OCI-LY7 (cell line): ENCODE results near the gene NTM.

Experiments used
- EZH2phosphoT487 ChIP-seq: fragments of 200-600 bp; sonication (generic); IDR thresholded peaks from 2 replicates; pipeline ENCODE4 v1.6.1; 2018; ENCODE audit warnings: low read depth, borderline replicate concordance, mild to moderate bottlenecking, mixed run types, antibody characterized with exemption, low read length, moderate library complexity, mixed read lengths
- TF ChIP-seq, protein P1 (sequence below): fragments of 200-600 bp; sonication (generic); conservative IDR thresholded peaks from 2 replicates; pipeline ENCODE4 v1.5.1; 2014; ENCODE audit warnings: mild to moderate bottlenecking, antibody characterized with exemption, low read length, moderate library complexity, mixed read lengths

DNA sequence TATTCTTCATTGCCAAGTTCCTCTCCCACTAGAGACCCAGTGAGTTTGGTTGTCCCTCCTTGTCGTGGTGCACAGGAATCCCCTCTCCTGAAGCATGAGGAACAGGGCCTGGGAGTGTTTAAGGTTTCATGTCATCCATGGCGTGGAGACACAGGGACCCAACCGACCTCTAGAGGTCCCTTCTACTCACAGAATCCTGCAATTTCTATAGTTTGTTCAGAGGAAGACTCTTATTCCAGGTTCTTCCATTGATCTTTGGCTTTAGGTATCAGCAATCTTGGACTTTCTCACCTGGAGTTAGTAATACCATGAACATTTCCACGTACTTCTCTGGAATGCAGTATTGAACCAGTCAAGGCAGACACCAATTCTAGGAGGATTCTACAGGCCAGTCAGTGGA lies 548.2 kb downstream of the NTM start:
- TF ChIP-seq, protein P1, sequence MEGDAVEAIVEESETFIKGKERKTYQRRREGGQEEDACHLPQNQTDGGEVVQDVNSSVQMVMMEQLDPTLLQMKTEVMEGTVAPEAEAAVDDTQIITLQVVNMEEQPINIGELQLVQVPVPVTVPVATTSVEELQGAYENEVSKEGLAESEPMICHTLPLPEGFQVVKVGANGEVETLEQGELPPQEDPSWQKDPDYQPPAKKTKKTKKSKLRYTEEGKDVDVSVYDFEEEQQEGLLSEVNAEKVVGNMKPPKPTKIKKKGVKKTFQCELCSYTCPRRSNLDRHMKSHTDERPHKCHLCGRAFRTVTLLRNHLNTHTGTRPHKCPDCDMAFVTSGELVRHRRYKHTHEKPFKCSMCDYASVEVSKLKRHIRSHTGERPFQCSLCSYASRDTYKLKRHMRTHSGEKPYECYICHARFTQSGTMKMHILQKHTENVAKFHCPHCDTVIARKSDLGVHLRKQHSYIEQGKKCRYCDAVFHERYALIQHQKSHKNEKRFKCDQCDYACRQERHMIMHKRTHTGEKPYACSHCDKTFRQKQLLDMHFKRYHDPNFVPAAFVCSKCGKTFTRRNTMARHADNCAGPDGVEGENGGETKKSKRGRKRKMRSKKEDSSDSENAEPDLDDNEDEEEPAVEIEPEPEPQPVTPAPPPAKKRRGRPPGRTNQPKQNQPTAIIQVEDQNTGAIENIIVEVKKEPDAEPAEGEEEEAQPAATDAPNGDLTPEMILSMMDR = no peak
- no peak for TF ChIP-seq EZH2phosphoT487
